HepG2 (cell line): ENCODE data around the gene TMCC2. TPM values are rescaled to one million over a fixed set of nuclear protein-coding genes. Genes with fewer than 3 reads are reported as not detected.

Experiments
- ATAC-seq: fragments of 200-7000 bp; cut with Tn5 transposase; 3 replicates; pipeline ENCODE4 v1.9.1; 2020; ENCODE audit warnings: mild to moderate bottlenecking, moderate library complexity
- BruUV-seq: library from RNA; stranded (reverse); fragments of 400-500 nt; replicated peaks from 2 replicates; lab custom pipeline; 2021; lab: Mats Ljungman, UMichigan
- CTCF ChIA-PET: fragments of 300-600 bp; formaldehyde crosslinking; extraction: SDS; loops from one replicate; lab custom pipeline; 2021; ENCODE audit warnings: low total read pairs, inconsistent platforms, low intra/inter-chr PET ratio; lab: Yijun Ruan, JAX
- POLR2A ChIA-PET: fragments of 350-600 bp; sonication (Branson Sonifier 250); formaldehyde crosslinking; loops from one replicate; lab custom pipeline; 2020; ENCODE audit warnings: antibody characterized with exemption, inconsistent platforms; lab: Yijun Ruan, JAX
- DNase-seq: peaks from one replicate; pipeline ENCODE4 v3.0.0-alpha.2; 2015; ENCODE audit warnings: low spot score
- FAIRE-seq: peaks from 3 replicates; lab custom pipeline; 2011; peaks lifted over from hg19 to GRCh38; lab: Jason Lieb, UNC
- H2AFZ ChIP-seq: one replicate; pipeline ENCODE4 v1.6.1; 2011; ENCODE audit warnings: low read length, inconsistent platforms
- H3K27ac ChIP-seq: fragments of 300-600 bp; 3 replicates; pipeline ENCODE4 v1.8.0; 2011; ENCODE audit warnings: mixed run types, mild to moderate bottlenecking, mixed read lengths, low read length, inconsistent platforms; ENCODE audit not compliant: insufficient read depth; ENCODE audit errors: extremely low read length
- H3K27me3 ChIP-seq, 2 experiments: fragments of 200-600 bp in 1 of 2; 2 replicates in 1 of 2; 3 replicates in 1 of 2; pipeline versions ENCODE4 v1.6.0 to v1.8.0; 2011; ENCODE audit warnings: low read length in 2 of 2, mild to moderate bottlenecking in 2 of 2, moderate library complexity in 2 of 2, inconsistent platforms in 1 of 2; ENCODE audit not compliant: insufficient read depth in 2 of 2, control insufficient read depth in 1 of 2
- H3K36me3 ChIP-seq, 2 experiments: fragments of 200-600 bp in 1 of 2; replicated peaks in 1 of 2; 2 replicates in 1 of 2; 3 replicates in 1 of 2; pipeline versions ENCODE4 v1.5.1 to v1.8.0; 2011; ENCODE audit warnings: low read length in 2 of 2, inconsistent platforms in 1 of 2; ENCODE audit not compliant: insufficient read depth in 2 of 2, control insufficient read depth in 1 of 2
- H3K4me1 ChIP-seq: 2 replicates; pipeline ENCODE4 v1.5.1; 2012; ENCODE audit warnings: low read length, inconsistent platforms; ENCODE audit not compliant: insufficient read depth
- H3K4me2 ChIP-seq: 2 replicates; pipeline ENCODE4 v1.6.0; 2011; ENCODE audit warnings: low read depth, low read length, inconsistent platforms
- H3K4me3 ChIP-seq, 3 experiments: fragments of 200-600 bp in 1 of 3; sonication (generic), shearing (Covaris generic) in 1 of 3; replicated peaks in 1 of 3; 2 replicates each; pipeline ENCODE4 v1.5.1; 2011 to 2016; ENCODE audit warnings: low read length in 3 of 3, inconsistent platforms in 2 of 3, low read depth in 2 of 3, mild to moderate bottlenecking in 2 of 3, control low read depth in 1 of 3, mixed read lengths in 1 of 3; ENCODE audit not compliant: insufficient read depth in 1 of 3
- H3K79me2 ChIP-seq: one replicate; pipeline ENCODE4 v1.6.1; 2011; ENCODE audit warnings: low read length, inconsistent platforms; ENCODE audit not compliant: insufficient read depth
- H3K9ac ChIP-seq: 2 replicates; pipeline ENCODE4 v1.6.0; 2011; ENCODE audit warnings: mild to moderate bottlenecking, low read depth, low read length, inconsistent platforms; ENCODE audit not compliant: insufficient read depth
- H3K9me3 ChIP-seq: 2 replicates; pipeline ENCODE4 v1.5.1; 2012; ENCODE audit warnings: mild to moderate bottlenecking, low read length
- H4K20me1 ChIP-seq: 2 replicates; pipeline ENCODE4 v1.6.0; 2011; ENCODE audit warnings: inconsistent platforms, mild to moderate bottlenecking, low read length, moderate library complexity; ENCODE audit not compliant: insufficient read depth
- ATAD3A ChIP-seq: sonication (generic); formaldehyde crosslinking; IDR thresholded peaks from 2 replicates; pipeline ENCODE4 v1.4.0; 2020; ENCODE audit warnings: missing genetic modification reagents
- BRCA1 ChIP-seq: sonication (generic); formaldehyde crosslinking; IDR thresholded peaks from 2 replicates; pipeline ENCODE4 v1.4.0; 2020; ENCODE audit warnings: missing genetic modification reagents
- GATAD1 ChIP-seq: IDR thresholded peaks from 2 replicates; pipeline ENCODE4 v1.6.1; 2016; ENCODE audit warnings: missing genetic modification reagents, missing compliant biosample characterization
- GATAD2A ChIP-seq: IDR thresholded peaks from 2 replicates; pipeline ENCODE4 v1.6.1; 2016
- HOXA3 ChIP-seq: sonication (generic); formaldehyde crosslinking; IDR thresholded peaks from 2 replicates; pipeline ENCODE4 v1.5.0; 2020; ENCODE audit warnings: missing genetic modification reagents
- IRX3 ChIP-seq: sonication (generic); formaldehyde crosslinking; IDR thresholded peaks from 2 replicates; pipeline ENCODE4 v1.8.1; 2023; ENCODE audit warnings: mild to moderate bottlenecking, low read depth, missing genetic modification reagents, borderline replicate concordance
- NBN ChIP-seq: fragments of 450-650 bp; conservative IDR thresholded peaks from 2 replicates; pipeline ENCODE4 v1.6.1; 2017
- RFXANK ChIP-seq: IDR thresholded peaks from 2 replicates; pipeline ENCODE4 v1.6.1; 2016
- RORA ChIP-seq: sonication (generic); formaldehyde crosslinking; IDR thresholded peaks from 2 replicates; pipeline ENCODE4 v1.5.0; 2020; ENCODE audit warnings: mild to moderate bottlenecking, missing genetic modification reagents, moderate library complexity
- SP140L ChIP-seq: sonication (generic); formaldehyde crosslinking; IDR thresholded peaks from 2 replicates; pipeline ENCODE4 v1.4.0; 2020; ENCODE audit warnings: missing genetic modification reagents, borderline replicate concordance
- TCF7 ChIP-seq: sonication (generic); IDR thresholded peaks from 2 replicates; pipeline ENCODE4 v1.6.1; 2016; ENCODE audit warnings: antibody characterized with exemption, low read depth
- TCF7L2 ChIP-seq: IDR thresholded peaks from 2 replicates; pipeline ENCODE4 v1.6.1; 2011; ENCODE audit warnings: mild to moderate bottlenecking, low read depth, low read length, moderate library complexity
- XBP1 ChIP-seq: sonication (generic); formaldehyde crosslinking; IDR thresholded peaks from 2 replicates; pipeline ENCODE4 v1.5.0; 2020; ENCODE audit warnings: missing genetic modification reagents
- ZNF256 ChIP-seq: sonication (generic); formaldehyde crosslinking; conservative IDR thresholded peaks from 2 replicates; pipeline ENCODE4 v1.4.0; 2020; ENCODE audit warnings: missing genetic modification reagents
- ZNF264 ChIP-seq: sonication (generic); formaldehyde crosslinking; IDR thresholded peaks from 2 replicates; pipeline ENCODE4 v1.4.0; 2020; ENCODE audit warnings: missing genetic modification reagents
- ZNF296 ChIP-seq: sonication (generic); formaldehyde crosslinking; conservative IDR thresholded peaks from 2 replicates; pipeline ENCODE4 v1.5.0; 2020; ENCODE audit warnings: mild to moderate bottlenecking, missing genetic modification reagents
- ZNF616 ChIP-seq: sonication (generic); formaldehyde crosslinking; IDR thresholded peaks from 2 replicates; pipeline ENCODE4 v1.5.0; 2020; ENCODE audit warnings: low read depth, mild to moderate bottlenecking, missing genetic modification reagents
- WGBS: methylation state at CpG from one replicate; pipeline ENCODE4 v1.1.6; 2017; ENCODE audit warnings: low lambda C conversion rate; 5-methylcytosine and 5-hydroxymethylcytosine counted together
- in situ Hi-C: cut with HindIII; loops from 2 replicates; pipeline ENCODE4 v1.10.0; 2017; ENCODE audit warnings: low pct_unique_long_range_greater_than_20kb; ENCODE audit not compliant: extremely low pct_ligation_motif_present
- intact Hi-C: fragments of 100-400 bp; cut with micrococcal nuclease; formaldehyde crosslinking; loops from one replicate; pipeline ENCODE4 v1.10.0; 2022; ENCODE audit not compliant: unreplicated experiment
- polyA plus RNA-seq, 8 experiments: library from polyadenylated mRNA; depleted of rRNA in 3 of 8; stranded (reverse) in 7 of 8; unstranded in 1 of 8; fragments of >200 nt; fragmentation: Illumina TruSeq in 4 of 8; extraction: Trizol in 4 of 8; gene quantifications; 2 replicates each; pipeline versions ENCODE4 v1.2.1 to v1.2.3, GENCODE V29; 2011 to 2016; ENCODE audit warnings: low read depth in 4 of 8, missing spikeins in 1 of 8, mixed read lengths in 1 of 8; ENCODE audit not compliant: insufficient read depth in 1 of 8
- total RNA-seq, 5 experiments: library from RNA; depleted of rRNA; stranded (reverse); fragments of >200 nt; fragmentation: Illumina TruSeq; extraction: Trizol; gene quantifications; 2 replicates each; pipeline ENCODE4 v1.2.3, GENCODE V29; 2016; ENCODE audit warnings: low read depth in 1 of 5
- TF ChIP-seq, protein P1 (sequence below): sonication (generic); formaldehyde crosslinking; IDR thresholded peaks from 2 replicates; pipeline ENCODE4 v1.5.0; 2020; ENCODE audit warnings: mild to moderate bottlenecking, low read depth, missing genetic modification reagents, borderline replicate concordance
- TF ChIP-seq, protein P2 (sequence below): sonication (generic); formaldehyde crosslinking; IDR thresholded peaks from 2 replicates; pipeline ENCODE4 v1.5.0; 2020; ENCODE audit warnings: missing genetic modification reagents, mild to moderate bottlenecking, borderline replicate concordance
- TF ChIP-seq, protein P3 (sequence below): sonication (generic); formaldehyde crosslinking; IDR thresholded peaks from 2 replicates; pipeline ENCODE4 v1.5.1; 2020; ENCODE audit warnings: mild to moderate bottlenecking, missing genetic modification reagents, moderate library complexity

The TMCC2 gene
- total and polyA plus RNA-seq, 2 of the 13 experiments (the other 11 are each of a cell fraction or from before 2014, with no cell fraction given): 0.12 to 0.24 TPM

DNA sequence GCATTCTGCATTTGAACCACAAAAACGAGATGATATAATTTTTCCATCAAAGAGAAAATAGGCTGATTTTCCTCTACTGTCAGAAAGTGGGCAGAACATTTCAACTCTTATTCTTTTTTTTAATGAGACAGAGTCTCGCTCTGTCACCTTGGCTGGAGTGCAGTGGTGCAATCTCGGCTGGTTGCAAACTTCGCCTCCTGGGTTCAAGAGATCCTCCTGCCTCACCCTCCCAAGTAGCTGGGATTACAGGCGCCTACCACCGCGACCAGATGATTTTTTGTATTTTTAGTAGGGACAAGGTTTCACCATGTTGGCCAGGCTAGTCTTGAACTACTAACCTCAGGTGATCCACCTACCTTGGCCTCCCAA, 27.8 kb upstream of the TMCC2 start:
- TF ChIP-seq XBP1 (CRISPR knock-in tag) (no peak), ZNF256 (CRISPR knock-in tag) (no peak), NBN (no peak), ZNF296 (CRISPR knock-in tag) (no peak), IRX3 (no peak), GATAD2A (CRISPR knock-in tag) (no peak), RFXANK (CRISPR knock-in tag) (no peak), ATAD3A (no peak), BRCA1 (CRISPR knock-in tag) (no peak), GATAD1 (CRISPR knock-in tag) (no peak), RORA (CRISPR knock-in tag) (no peak), TCF7L2 (no peak), ZNF264 (no peak), SP140L (CRISPR knock-in tag) (no peak), ZNF616 (no peak), HOXA3 (CRISPR knock-in tag) (no peak), TCF7 (no peak)
- TF ChIP-seq, protein P1, sequence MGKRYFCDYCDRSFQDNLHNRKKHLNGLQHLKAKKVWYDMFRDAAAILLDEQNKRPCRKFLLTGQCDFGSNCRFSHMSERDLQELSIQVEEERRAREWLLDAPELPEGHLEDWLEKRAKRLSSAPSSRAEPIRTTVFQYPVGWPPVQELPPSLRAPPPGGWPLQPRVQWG (CRISPR knock-in tag): no peak
- TF ChIP-seq, protein P2, sequence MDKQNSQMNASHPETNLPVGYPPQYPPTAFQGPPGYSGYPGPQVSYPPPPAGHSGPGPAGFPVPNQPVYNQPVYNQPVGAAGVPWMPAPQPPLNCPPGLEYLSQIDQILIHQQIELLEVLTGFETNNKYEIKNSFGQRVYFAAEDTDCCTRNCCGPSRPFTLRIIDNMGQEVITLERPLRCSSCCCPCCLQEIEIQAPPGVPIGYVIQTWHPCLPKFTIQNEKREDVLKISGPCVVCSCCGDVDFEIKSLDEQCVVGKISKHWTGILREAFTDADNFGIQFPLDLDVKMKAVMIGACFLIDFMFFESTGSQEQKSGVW (CRISPR knock-in tag): no peak
- TF ChIP-seq, protein P3, sequence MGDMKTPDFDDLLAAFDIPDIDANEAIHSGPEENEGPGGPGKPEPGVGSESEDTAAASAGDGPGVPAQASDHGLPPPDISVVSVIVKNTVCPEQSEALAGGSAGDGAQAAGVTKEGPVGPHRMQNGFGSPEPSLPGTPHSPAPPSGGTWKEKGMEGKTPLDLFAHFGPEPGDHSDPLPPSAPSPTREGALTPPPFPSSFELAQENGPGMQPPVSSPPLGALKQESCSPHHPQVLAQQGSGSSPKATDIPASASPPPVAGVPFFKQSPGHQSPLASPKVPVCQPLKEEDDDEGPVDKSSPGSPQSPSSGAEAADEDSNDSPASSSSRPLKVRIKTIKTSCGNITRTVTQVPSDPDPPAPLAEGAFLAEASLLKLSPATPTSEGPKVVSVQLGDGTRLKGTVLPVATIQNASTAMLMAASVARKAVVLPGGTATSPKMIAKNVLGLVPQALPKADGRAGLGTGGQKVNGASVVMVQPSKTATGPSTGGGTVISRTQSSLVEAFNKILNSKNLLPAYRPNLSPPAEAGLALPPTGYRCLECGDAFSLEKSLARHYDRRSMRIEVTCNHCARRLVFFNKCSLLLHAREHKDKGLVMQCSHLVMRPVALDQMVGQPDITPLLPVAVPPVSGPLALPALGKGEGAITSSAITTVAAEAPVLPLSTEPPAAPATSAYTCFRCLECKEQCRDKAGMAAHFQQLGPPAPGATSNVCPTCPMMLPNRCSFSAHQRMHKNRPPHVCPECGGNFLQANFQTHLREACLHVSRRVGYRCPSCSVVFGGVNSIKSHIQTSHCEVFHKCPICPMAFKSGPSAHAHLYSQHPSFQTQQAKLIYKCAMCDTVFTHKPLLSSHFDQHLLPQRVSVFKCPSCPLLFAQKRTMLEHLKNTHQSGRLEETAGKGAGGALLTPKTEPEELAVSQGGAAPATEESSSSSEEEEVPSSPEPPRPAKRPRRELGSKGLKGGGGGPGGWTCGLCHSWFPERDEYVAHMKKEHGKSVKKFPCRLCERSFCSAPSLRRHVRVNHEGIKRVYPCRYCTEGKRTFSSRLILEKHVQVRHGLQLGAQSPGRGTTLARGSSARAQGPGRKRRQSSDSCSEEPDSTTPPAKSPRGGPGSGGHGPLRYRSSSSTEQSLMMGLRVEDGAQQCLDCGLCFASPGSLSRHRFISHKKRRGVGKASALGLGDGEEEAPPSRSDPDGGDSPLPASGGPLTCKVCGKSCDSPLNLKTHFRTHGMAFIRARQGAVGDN (CRISPR knock-in tag): no peak
- 93% methylated on average over 7 of the region's 7 CpGs for WGBS
- no peaks in the 10 kb centered on the region for H3K9me3 ChIP-seq
- ATAC-seq (no peak), FAIRE-seq (no peak), DNase-seq (no peak)
- H3K4me3 ChIP-seq: no peak overlapping the region
- H2AFZ ChIP-seq: no peak overlapping the region
- H3K79me2 ChIP-seq: peaks cover 4% of the 10 kb centered on the region
- H3K9ac ChIP-seq: no peak overlapping the region
- CTCF ChIA-PET: no interaction called here
- H3K27ac ChIP-seq: no peak overlapping the region
- no peak overlapping the region for H3K4me2 ChIP-seq
- H3K4me1 ChIP-seq: no peaks in the 10 kb centered on the region
- POLR2A ChIA-PET: interaction anchor here (0.6 kb wide), 1 partner anchor 171 kb away, joined by 3 read pairs; no protein-coding TSS in a partner anchor
- no TSS peak for BruUV-seq
- H3K36me3 ChIP-seq: no peaks in the 10 kb centered on the region
- no peaks in the 10 kb centered on the region for H3K27me3 ChIP-seq
- intact Hi-C loops: no loop called here
- H4K20me1 ChIP-seq: no peaks in the 10 kb centered on the region
- in situ Hi-C loops: no loop called here
